GM12891 (cell line): ENCODE results near the gene RALGDS.

Experiments used
- POLR2A ChIP-seq: IDR thresholded peaks from 2 replicates; pipeline ENCODE4 v1.6.1; 2011; ENCODE audit warnings: low read depth, low read length, control low read depth
- TAF1 ChIP-seq: IDR thresholded peaks from 2 replicates; pipeline ENCODE4 v1.6.1; 2011; ENCODE audit warnings: low read depth, low read length, control low read depth

DNA sequence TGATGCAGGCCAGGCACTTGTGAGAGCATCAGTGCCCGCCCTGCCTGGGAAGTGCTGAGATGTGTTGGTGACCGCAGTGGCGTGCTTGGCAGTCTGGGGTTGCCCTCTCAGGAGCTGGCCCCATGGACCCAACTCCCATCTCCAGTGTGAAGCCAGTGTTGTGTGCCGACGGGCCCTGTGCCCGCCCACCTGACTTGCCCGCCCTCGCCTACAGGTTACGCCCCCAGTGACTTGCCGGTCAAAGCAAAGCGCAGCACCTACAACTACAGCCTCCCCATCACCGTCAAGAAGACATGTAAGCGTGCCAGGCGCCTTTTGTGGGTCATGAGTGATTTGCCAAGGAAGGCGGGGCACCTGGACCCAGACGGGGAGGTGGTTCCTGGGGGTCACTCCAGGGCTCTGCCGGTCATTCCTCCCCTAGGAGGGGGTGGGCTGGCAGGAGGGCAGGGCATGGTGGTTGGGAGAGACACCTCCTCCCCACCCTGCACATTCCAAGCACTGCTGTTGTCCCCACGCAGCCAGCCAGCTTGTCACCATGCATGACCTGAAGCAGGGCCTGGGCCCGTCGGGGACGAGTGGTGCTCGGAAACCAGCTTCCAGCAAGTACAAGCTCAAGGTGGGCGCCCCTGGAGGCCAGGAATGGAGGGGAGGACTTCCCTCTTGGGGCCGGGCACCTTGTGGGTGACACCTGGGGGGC lies 66.7 kb downstream of the RALGDS start:
- TF ChIP-seq POLR2A = no peak
- TF ChIP-seq TAF1 = no peak
